Thyroid gland (tissue), 4 donors: ENCODE measurements around the gene WDR64. TPM values are rescaled to one million over a fixed set of nuclear protein-coding genes. Genes with fewer than 3 reads are reported as not detected.
"Not testable (repeated sequence)": the region's sequence is repeated elsewhere in the genome, so short reads cannot be mapped to it uniquely, and the experiment has no call there.

Source experiments
- DNase-seq, 2 donors: peaks; one replicate each; pipeline ENCODE4 v3.0.0-alpha.2; 2019
- H3K27ac ChIP-seq, 3 donors: fragments of 200-600 bp; sonication (generic); 1 replicate in 2 of 3; 2 replicates in 1 of 3; pipeline ENCODE4 v1.5.1; 2016 to 2019; ENCODE audit warnings: mild to moderate bottlenecking in 1 of 3, moderate library complexity in 1 of 3
- H3K27me3 ChIP-seq: fragments of 200-600 bp; sonication (generic); one replicate; pipeline ENCODE4 v1.5.1; 2019
- H3K36me3 ChIP-seq, 2 donors: fragments of 200-600 bp; sonication (generic); one replicate each; pipeline ENCODE4 v1.5.1; 2016 to 2019
- H3K4me1 ChIP-seq, 2 donors: fragments of 200-600 bp; sonication (generic); one replicate each; pipeline ENCODE4 v1.5.1; 2017 to 2019
- H3K4me3 ChIP-seq, 3 donors: fragments of 200-600 bp; sonication (generic); replicated peaks in 1 of 3; 1 replicate in 2 of 3; 2 replicates in 1 of 3; pipeline ENCODE4 v1.5.1; 2016; ENCODE audit warnings: mild to moderate bottlenecking in 1 of 3
- H3K9me3 ChIP-seq: fragments of 200-600 bp; sonication (generic); one replicate; pipeline ENCODE4 v1.5.1; 2017
- CTCF ChIP-seq, 6 experiments: fragments of 200-600 bp in 3 of 6; fragments of 450-650 bp in 3 of 6; sonication (generic) in 3 of 6; IDR thresholded peaks; one replicate each; pipeline ENCODE4 v1.5.1; 2016 to 2019; ENCODE audit warnings: antibody characterized with exemption in 6 of 6, mild to moderate bottlenecking in 2 of 6, inconsistent platforms in 1 of 6, moderate library complexity in 1 of 6
- POLR2A ChIP-seq, 2 donors: fragments of 450-650 bp; IDR thresholded peaks; one replicate each; pipeline ENCODE4 v1.6.1; 2017; ENCODE audit warnings: antibody characterized with exemption in 2 of 2, mild to moderate bottlenecking in 2 of 2, moderate library complexity in 1 of 2
- WGBS, 2 donors: methylation state at CpG; one replicate each; pipeline ENCODE4 v1.1.5; 2017; 5-methylcytosine and 5-hydroxymethylcytosine counted together
- intact Hi-C: fragments of 100-400 bp; cut with DNase I; formaldehyde crosslinking; loops from one replicate; pipeline ENCODE4 v1.15.1; 2023
- total RNA-seq, 4 donors: library from RNA; depleted of rRNA; stranded (reverse); fragments of >200 nt; gene quantifications; one replicate each; pipeline ENCODE4 v1.2.3, GENCODE V29; 2016

The WDR64 gene
- total RNA-seq, 4 donors from 2014 or later = not detected

- WGBS, 2 donors = 51 to 65% methylated on average over 1 of the region's 1 CpG
- H3K4me3 ChIP-seq = no peak overlapping the region
- intact Hi-C loops = no loop called here
- TF ChIP-seq CTCF (IDR thresholded peaks at IDR 0.05) = no peak
- TF ChIP-seq POLR2A (IDR thresholded peaks at IDR 0.05) = no peak
- no peaks in the 10 kb centered on the region for H3K4me1 ChIP-seq
- H3K27ac ChIP-seq = no peak overlapping the region
- no peaks in the 10 kb centered on the region for H3K36me3 ChIP-seq
- DNase-seq = no peak
- H3K27me3 ChIP-seq = no peaks in the 10 kb centered on the region
- H3K9me3 ChIP-seq = no peaks in the 10 kb centered on the region
These were observed 1.9 kb downstream of the WDR64 start for GRCh38 chr1:241654019-241654418.

GRCh38 chr1:241654641-241655040, 2.6 kb downstream of the WDR64 start:
- no peaks in the 10 kb centered on the region for H3K36me3 ChIP-seq
- no peaks in the 10 kb centered on the region for H3K4me1 ChIP-seq
- WGBS, 2 donors = 89 to 94% methylated on average over 1 of the region's 1 CpG
- H3K4me3 ChIP-seq = no peak overlapping the region
- intact Hi-C loops = no loop called here
- no peaks in the 10 kb centered on the region for H3K27me3 ChIP-seq
- H3K9me3 ChIP-seq = no peaks in the 10 kb centered on the region
- no peak for DNase-seq
- H3K27ac ChIP-seq = no peak overlapping the region
- TF ChIP-seq CTCF (IDR thresholded peaks at IDR 0.05) = no peak
- no peak for TF ChIP-seq POLR2A (IDR thresholded peaks at IDR 0.05)

- H3K4me3 ChIP-seq = no peak overlapping the region
- H3K4me1 ChIP-seq = no peaks in the 10 kb centered on the region
- 89 to 91% methylated on average over 3 of the region's 3 CpGs for WGBS, 2 donors
- no peaks in the 10 kb centered on the region for H3K27me3 ChIP-seq
- DNase-seq = no peak
- intact Hi-C loops = no loop called here
- no peak overlapping the region for H3K27ac ChIP-seq
- TF ChIP-seq POLR2A (IDR thresholded peaks at IDR 0.05) (no peak), CTCF (IDR thresholded peaks at IDR 0.05) (no peak)
- H3K36me3 ChIP-seq = no peaks in the 10 kb centered on the region
- no peaks in the 10 kb centered on the region for H3K9me3 ChIP-seq
These were observed 6.2 kb downstream of the WDR64 start for GRCh38 chr1:241658081-241658793.

- H3K36me3 ChIP-seq, H3K9me3 ChIP-seq, intact Hi-C loops, DNase-seq, H3K4me1 ChIP-seq, H3K27me3 ChIP-seq, H3K4me3 ChIP-seq, H3K27ac ChIP-seq: not testable (repeated sequence)
- 94 to 95% methylated on average over 2 of the region's 2 CpGs for WGBS, 2 donors
These were observed 6.9 kb downstream of the WDR64 start for GRCh38 chr1:241659016-241659415.

- H3K4me1 ChIP-seq = no peaks in the 10 kb centered on the region
- H3K27ac ChIP-seq = no peak overlapping the region
- no peaks in the 10 kb centered on the region for H3K27me3 ChIP-seq
- intact Hi-C loops = no loop called here
- no peak overlapping the region for H3K4me3 ChIP-seq
- TF ChIP-seq POLR2A (IDR thresholded peaks at IDR 0.05) = no peak
- no peak for TF ChIP-seq CTCF (IDR thresholded peaks at IDR 0.05)
- WGBS, 2 donors = 89 to 92% methylated on average over 5 of the region's 5 CpGs
- H3K36me3 ChIP-seq = no peaks in the 10 kb centered on the region
- DNase-seq = no peak
- no peaks in the 10 kb centered on the region for H3K9me3 ChIP-seq
These were observed 8.4 kb downstream of the WDR64 start for GRCh38 chr1:241660424-241660972.
